ENCODE results near the gene EYS. TPM values are rescaled to one million over a fixed set of nuclear protein-coding genes. Genes with fewer than 3 reads are reported as not detected.

EYS gene
- total and polyA plus RNA-seq, 2 experiments from 2014 or later = under 0.01 to 0.15 TPM

GRCh38 chr6:64121011-64121565 is 1585.9 kb downstream of the EYS start:
- Histone ChIP-seq H3K9me3 (ENCODE audit: low read depth) (no peaks in the 10 kb centered on the region), H3K4me3 (no peak overlapping the region), H3K36me3 (no peaks in the 10 kb centered on the region), H3K27me3 (no peaks in the 10 kb centered on the region), H3K4me1 (ENCODE audit: low read depth) (no peaks in the 10 kb centered on the region), H3K27ac (no peak overlapping the region)
- TF ChIP-seq, protein P1, sequence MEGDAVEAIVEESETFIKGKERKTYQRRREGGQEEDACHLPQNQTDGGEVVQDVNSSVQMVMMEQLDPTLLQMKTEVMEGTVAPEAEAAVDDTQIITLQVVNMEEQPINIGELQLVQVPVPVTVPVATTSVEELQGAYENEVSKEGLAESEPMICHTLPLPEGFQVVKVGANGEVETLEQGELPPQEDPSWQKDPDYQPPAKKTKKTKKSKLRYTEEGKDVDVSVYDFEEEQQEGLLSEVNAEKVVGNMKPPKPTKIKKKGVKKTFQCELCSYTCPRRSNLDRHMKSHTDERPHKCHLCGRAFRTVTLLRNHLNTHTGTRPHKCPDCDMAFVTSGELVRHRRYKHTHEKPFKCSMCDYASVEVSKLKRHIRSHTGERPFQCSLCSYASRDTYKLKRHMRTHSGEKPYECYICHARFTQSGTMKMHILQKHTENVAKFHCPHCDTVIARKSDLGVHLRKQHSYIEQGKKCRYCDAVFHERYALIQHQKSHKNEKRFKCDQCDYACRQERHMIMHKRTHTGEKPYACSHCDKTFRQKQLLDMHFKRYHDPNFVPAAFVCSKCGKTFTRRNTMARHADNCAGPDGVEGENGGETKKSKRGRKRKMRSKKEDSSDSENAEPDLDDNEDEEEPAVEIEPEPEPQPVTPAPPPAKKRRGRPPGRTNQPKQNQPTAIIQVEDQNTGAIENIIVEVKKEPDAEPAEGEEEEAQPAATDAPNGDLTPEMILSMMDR (IDR thresholded peaks at IDR 0.05; ENCODE audit: low read depth, low read length) = no peak
- no peak for DNase-seq (ENCODE audit: low read depth in 1 of 2, low spot score in 1 of 2)

- TF ChIP-seq, protein P1 (IDR thresholded peaks at IDR 0.05; ENCODE audit: low read depth, low read length) = no peak
- no peaks in the 10 kb centered on the region for H3K9me3 ChIP-seq (ENCODE audit: low read depth)
- H3K4me1 ChIP-seq (ENCODE audit: low read depth) = no peaks in the 10 kb centered on the region
- no peaks in the 10 kb centered on the region for H3K36me3 ChIP-seq
- peak in 1 of 2 donors; percentile 12 for DNase-seq (ENCODE audit: low read depth in 1 of 2, low spot score in 1 of 2)
- no peaks in the 10 kb centered on the region for H3K27me3 ChIP-seq
- H3K27ac ChIP-seq = no peak overlapping the region
- no peak overlapping the region for H3K4me3 ChIP-seq
Measured at GRCh38 chr6:64113704-64114103, 1593.3 kb downstream of the EYS start.

- no peak overlapping the region for H3K4me3 ChIP-seq
- DNase-seq (ENCODE audit: low read depth in 1 of 2, low spot score in 1 of 2) = no peak
- no peaks in the 10 kb centered on the region for H3K36me3 ChIP-seq
Measured at GRCh38 chr6:64104051-64104450, 1603.0 kb downstream of the EYS start.

GRCh38 chr6:64103480-64103879 is 1603.5 kb downstream of the EYS start:
- no peaks in the 10 kb centered on the region for H3K27me3 ChIP-seq
- no peaks in the 10 kb centered on the region for H3K9me3 ChIP-seq (ENCODE audit: low read depth)
- no peak overlapping the region for H3K4me3 ChIP-seq
- H3K27ac ChIP-seq = no peak overlapping the region
- H3K4me1 ChIP-seq (ENCODE audit: low read depth) = no peaks in the 10 kb centered on the region
- H3K36me3 ChIP-seq = no peaks in the 10 kb centered on the region
- DNase-seq (ENCODE audit: low read depth in 1 of 2, low spot score in 1 of 2) = no peak
- TF ChIP-seq, protein P1 (IDR thresholded peaks at IDR 0.05; ENCODE audit: low read depth, low read length) = no peak

More at GRCh38 chr6:64104051-64104450, 1603.0 kb downstream of the EYS start:
- Histone ChIP-seq H3K27ac (no peak overlapping the region), H3K9me3 (ENCODE audit: low read depth) (no peaks in the 10 kb centered on the region), H3K4me1 (ENCODE audit: low read depth) (no peaks in the 10 kb centered on the region), H3K27me3 (no peaks in the 10 kb centered on the region)
- TF ChIP-seq, protein P1 (IDR thresholded peaks at IDR 0.05; ENCODE audit: low read depth, low read length) = no peak

DNA sequence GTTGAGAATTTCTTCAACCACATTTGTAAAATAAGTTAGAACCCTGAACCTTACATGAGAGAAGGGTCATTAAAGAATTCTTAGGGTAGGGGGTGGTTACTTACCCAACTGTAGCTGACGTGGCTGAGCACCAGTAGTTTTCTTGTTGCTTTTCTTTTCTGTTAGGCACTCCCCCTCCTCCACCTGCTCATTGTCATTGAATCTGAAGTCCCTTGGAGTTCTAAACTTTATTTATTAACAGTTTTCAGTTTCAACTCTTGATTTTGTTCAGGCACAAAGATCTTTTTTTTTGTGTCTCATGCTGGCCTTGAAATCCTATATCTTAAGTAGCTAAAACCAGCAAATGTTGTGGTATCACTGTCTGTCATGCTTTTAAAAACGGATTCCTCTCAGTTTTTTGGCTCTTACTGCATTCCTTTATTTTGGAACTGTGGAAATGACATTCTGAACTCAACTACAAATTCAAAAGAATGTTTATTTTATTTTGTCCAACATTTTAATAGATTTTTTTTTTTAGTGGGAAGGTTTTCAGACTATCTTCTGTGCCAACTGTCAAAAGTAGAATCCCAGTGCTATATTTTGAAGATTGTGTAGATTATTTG is 1606.2 kb downstream of the EYS start:
- DNase-seq (ENCODE audit: low read depth in 1 of 2, low spot score in 1 of 2) = no peak
- Histone ChIP-seq H3K36me3 (no peaks in the 10 kb centered on the region), H3K27ac (no peak overlapping the region), H3K4me1 (ENCODE audit: low read depth) (no peaks in the 10 kb centered on the region), H3K4me3 (no peak overlapping the region), H3K9me3 (ENCODE audit: low read depth) (no peaks in the 10 kb centered on the region), H3K27me3 (no peaks in the 10 kb centered on the region)
- TF ChIP-seq, protein P1 (IDR thresholded peaks at IDR 0.05; ENCODE audit: low read depth, low read length) = no peak

All from cardiac muscle cell (in vitro differentiated cells and primary cell).